B cell (primary cell): ENCODE data around the gene NEK5. TPM values are rescaled to one million over a fixed set of nuclear protein-coding genes. Genes with fewer than 3 reads are reported as not detected.
A peak's percentile ranks its signal among the peaks of the same experiment; 100 is the strongest.

Source experiments
- ATAC-seq: fragments of 200-7000 bp; cut with Tn5 transposase; one replicate; pipeline ENCODE4 v1.10.0; 2021; ENCODE audit warnings: low read depth, mild to moderate bottlenecking, moderate number of reproducible peaks, moderate library complexity
- CTCF ChIA-PET: fragments of 350-600 bp; sonication (Branson Sonifier 250); formaldehyde crosslinking; loops from one replicate; lab custom pipeline; 2021; ENCODE audit warnings: antibody characterized with exemption, inconsistent platforms; lab: Charles Lee
- POLR2A ChIA-PET: fragments of 350-600 bp; sonication (Branson Sonifier 250); formaldehyde crosslinking; loops from one replicate; lab custom pipeline; 2021; ENCODE audit warnings: antibody characterized with exemption; lab: Charles Lee
- DNase-seq: peaks from one replicate; pipeline ENCODE4 v3.0.0; 2013
- H2AFZ ChIP-seq: 2 replicates; pipeline ENCODE4 v1.6.1; 2012; ENCODE audit warnings: mild to moderate bottlenecking, low read depth, low read length; ENCODE audit not compliant: insufficient read depth, poor library complexity, severe bottlenecking
- H3K27ac ChIP-seq, 2 donors: 1 replicate in 1 of 2; 2 replicates in 1 of 2; pipeline ENCODE4 v1.5.1; 2012 to 2013; ENCODE audit warnings: low read length in 2 of 2, mild to moderate bottlenecking in 2 of 2, moderate library complexity in 1 of 2
- H3K27me3 ChIP-seq, 4 experiments: fragments of 200-600 bp in 1 of 4; sonication (generic) in 1 of 4; replicated peaks in 1 of 4; 1 replicate in 2 of 4; 2 replicates in 2 of 4; pipeline versions ENCODE4 v1.6.1 to v1.7.0; 2013 to 2016; ENCODE audit warnings: low read length in 3 of 4, mild to moderate bottlenecking in 2 of 4, mixed read lengths in 1 of 4, moderate library complexity in 1 of 4; ENCODE audit not compliant: insufficient read depth in 4 of 4, control insufficient read depth in 3 of 4; ENCODE audit errors: control extremely low read depth in 1 of 4
- H3K36me3 ChIP-seq, 2 experiments: replicated peaks in 1 of 2; 1 replicate in 1 of 2; 2 replicates in 1 of 2; pipeline versions ENCODE4 v1.6.1 to v1.7.1; 2013; ENCODE audit warnings: low read length in 1 of 2; ENCODE audit not compliant: insufficient read depth in 2 of 2, control insufficient read depth in 1 of 2; ENCODE audit errors: control extremely low read depth in 1 of 2, extremely low read depth in 1 of 2
- H3K4me1 ChIP-seq, 2 donors: fragments of 200-600 bp in 1 of 2; sonication (generic) in 1 of 2; 1 replicate in 1 of 2; 2 replicates in 1 of 2; pipeline versions ENCODE4 v1.5.1 to v1.6.1; 2013 to 2017; ENCODE audit warnings: low read length in 2 of 2; ENCODE audit not compliant: control insufficient read depth in 2 of 2, insufficient read depth in 2 of 2
- H3K4me2 ChIP-seq: replicated peaks from 2 replicates; pipeline ENCODE3; 2012; ENCODE audit warnings: mild to moderate bottlenecking, low read depth, low read length; ENCODE audit not compliant: poor library complexity, severe bottlenecking
- H3K4me3 ChIP-seq, 5 experiments: fragments of 200-600 bp in 1 of 5; sonication (generic) in 1 of 5; 1 replicate in 3 of 5; 2 replicates in 2 of 5; pipeline versions ENCODE4 v1.5.1 to v1.7.0; 2011 to 2016; ENCODE audit warnings: low read length in 4 of 5, mild to moderate bottlenecking in 4 of 5, low read depth in 2 of 5, control low read depth in 1 of 5, moderate library complexity in 1 of 5; ENCODE audit not compliant: insufficient read depth in 1 of 5; ENCODE audit errors: control extremely low read depth in 1 of 5, extremely low read depth in 1 of 5
- H3K79me2 ChIP-seq: fragments of 200-600 bp; sonication (generic); one replicate; pipeline ENCODE4 v1.6.0; 2016; ENCODE audit warnings: low read length; ENCODE audit not compliant: control insufficient read depth, insufficient read depth
- H3K9ac ChIP-seq: fragments of 200-600 bp; sonication (generic); 2 replicates; pipeline ENCODE4 v1.6.1; 2017; ENCODE audit warnings: mild to moderate bottlenecking, low read length, moderate library complexity
- H3K9me3 ChIP-seq, 3 donors: one replicate each; pipeline versions ENCODE4 v1.6.1 to v1.7.1; 2013; ENCODE audit warnings: low read length in 2 of 3; ENCODE audit not compliant: control insufficient read depth in 2 of 3, insufficient read depth in 1 of 3; ENCODE audit errors: control extremely low read depth in 1 of 3
- H4K20me1 ChIP-seq: 2 replicates; pipeline ENCODE4 v1.6.0; 2012; ENCODE audit warnings: mild to moderate bottlenecking, low read length; ENCODE audit not compliant: insufficient read depth, control insufficient read depth, poor library complexity, severe bottlenecking
- H3K27ac Mint-ChIP-seq: one replicate; pipeline ENCODE4 v1.8.0; 2021; ENCODE audit warnings: mixed read lengths
- H3K27me3 Mint-ChIP-seq: one replicate; pipeline ENCODE4 v1.8.0; 2021; ENCODE audit warnings: mixed read lengths
- H3K4me1 Mint-ChIP-seq: one replicate; pipeline ENCODE4 v1.8.0; 2021; ENCODE audit warnings: mixed read lengths
- H3K4me3 Mint-ChIP-seq: one replicate; pipeline ENCODE4 v1.8.0; 2021; ENCODE audit warnings: mixed read lengths
- H3K9me3 Mint-ChIP-seq: one replicate; pipeline ENCODE4 v1.8.0; 2022; ENCODE audit warnings: mixed read lengths; ENCODE audit not compliant: insufficient read depth
- EZH2 ChIP-seq: IDR thresholded peaks from 2 replicates; pipeline ENCODE4 v1.6.1; 2012; ENCODE audit warnings: borderline replicate concordance, low read depth, mild to moderate bottlenecking, moderate library complexity, low read length; ENCODE audit not compliant: insufficient read depth, poor library complexity, severe bottlenecking
- WGBS: methylation state at CpG from one replicate; pipeline ENCODE4 v1.1.5; 2013; ENCODE audit warnings: missing lambda C conversion rate; ENCODE audit not compliant: insufficient coverage; 5-methylcytosine and 5-hydroxymethylcytosine counted together
- intact Hi-C: fragments of 100-400 bp; cut with micrococcal nuclease; formaldehyde crosslinking; loops from one replicate; pipeline ENCODE4 v1.10.0; 2022
- polyA plus RNA-seq: library from polyadenylated mRNA; depleted of rRNA; stranded (reverse); fragments of >200 nt; gene quantifications from 2 replicates; pipeline ENCODE4 v1.2.3, GENCODE V29; 2012
- total RNA-seq, 2 donors: library from RNA; stranded (reverse); fragments of 120-200 nt in 1 of 2; gene quantifications; 1 replicate in 1 of 2; 2 replicates in 1 of 2; pipeline versions ENCODE4 v1.2.3 to v1.2.4, GENCODE V29; 2013 to 2022
- TF ChIP-seq, protein P1 (sequence below): fragments of 200-600 bp; IDR thresholded peaks from one replicate; pipeline ENCODE4 v1.8.0; 2022; ENCODE audit warnings: antibody characterized with exemption, mild to moderate bottlenecking

NEK5 gene
- total and polyA plus RNA-seq, 2 donors (not counting 1 experiment from before 2014, with no cell fraction given), result not detected

DNA sequence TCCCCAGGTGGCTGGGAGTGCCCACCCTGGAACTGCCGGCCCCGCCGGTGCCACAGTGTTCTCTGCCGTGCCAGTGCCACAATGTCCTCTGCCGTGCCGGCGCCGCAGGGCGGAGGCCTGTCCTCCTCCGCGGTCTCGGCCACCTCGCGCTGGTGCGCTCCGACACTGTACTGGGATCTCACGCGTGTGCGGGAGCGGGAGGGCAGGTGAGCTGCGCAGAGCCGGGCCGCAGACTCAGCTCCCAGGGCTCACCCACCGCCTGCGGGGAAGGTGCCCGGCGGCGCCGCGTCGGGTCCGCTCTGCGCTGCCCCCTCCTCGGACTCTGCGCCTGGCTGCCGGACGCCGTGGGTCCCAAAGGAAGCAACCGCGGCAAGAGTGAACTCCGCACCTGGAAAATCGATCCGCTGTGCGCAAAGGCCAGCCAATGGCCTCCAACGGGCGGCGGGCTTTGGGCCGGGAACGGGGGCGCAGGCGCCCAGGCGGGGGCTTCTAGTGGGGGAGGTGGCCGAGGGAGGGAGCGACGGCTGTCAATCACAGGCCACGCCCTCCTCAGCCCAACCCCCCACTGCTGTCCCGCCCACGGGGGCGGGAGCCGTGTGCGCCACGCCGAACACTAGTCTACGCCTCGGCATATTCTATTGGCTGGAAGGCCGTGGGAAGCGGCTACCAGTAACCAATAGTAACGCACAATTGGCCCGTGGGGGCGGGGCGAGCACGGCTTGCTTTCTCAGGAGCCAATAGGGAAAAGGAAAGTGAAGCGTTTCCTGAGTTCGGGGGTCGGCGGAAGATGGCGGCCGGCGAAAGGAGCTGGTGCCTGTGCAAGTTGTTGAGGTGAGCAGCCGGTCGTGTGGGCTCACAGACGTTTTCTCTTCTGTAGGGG lies 117.0 kb downstream of the NEK5 start, which contains the start of gene ALG11:
TSS of gene ALG11 (plus strand) at position 767 of the 880 bp plus-strand sequence. CDS start at position 788, 21 bp downstream.
- under 1% methylated on average over 79 of the region's 82 CpGs for WGBS
- peaks cover 19% of the 10 kb centered on the region for H3K4me1 Mint-ChIP-seq
- Histone ChIP-seq H3K36me3 (no peaks in the 10 kb centered on the region), H4K20me1 (no peaks in the 10 kb centered on the region), H3K27me3 (peaks cover 0 to 22% (median 13%) of the 10 kb centered on the region in 4 experiments), H2AFZ (peak within 1 kb of the TSS; percentile 96), H3K4me3 (peak within 1 kb of the TSS; percentile 95 to 100 (median 96)), H3K9ac (peak within 1 kb of the TSS; percentile 87), H3K79me2 (peaks cover 47% of the 10 kb centered on the region), H3K27ac (peak within 1 kb of the TSS; percentile 13 to 77), H3K9me3 (no peaks in the 10 kb centered on the region), H3K4me1 (peaks cover 12 to 20% of the 10 kb centered on the region in 2 donors), H3K4me2 (peak within 1 kb of the TSS; percentile 87)
- CTCF ChIA-PET, result interaction anchor here (0.9 to 2.3 kb wide), 4 partner anchors 8 to 196 kb away, joined by 4 to 9 read pairs (median 6); no protein-coding TSS in a partner anchor
- no peak for TF ChIP-seq EZH2
- TF ChIP-seq, protein P1, sequence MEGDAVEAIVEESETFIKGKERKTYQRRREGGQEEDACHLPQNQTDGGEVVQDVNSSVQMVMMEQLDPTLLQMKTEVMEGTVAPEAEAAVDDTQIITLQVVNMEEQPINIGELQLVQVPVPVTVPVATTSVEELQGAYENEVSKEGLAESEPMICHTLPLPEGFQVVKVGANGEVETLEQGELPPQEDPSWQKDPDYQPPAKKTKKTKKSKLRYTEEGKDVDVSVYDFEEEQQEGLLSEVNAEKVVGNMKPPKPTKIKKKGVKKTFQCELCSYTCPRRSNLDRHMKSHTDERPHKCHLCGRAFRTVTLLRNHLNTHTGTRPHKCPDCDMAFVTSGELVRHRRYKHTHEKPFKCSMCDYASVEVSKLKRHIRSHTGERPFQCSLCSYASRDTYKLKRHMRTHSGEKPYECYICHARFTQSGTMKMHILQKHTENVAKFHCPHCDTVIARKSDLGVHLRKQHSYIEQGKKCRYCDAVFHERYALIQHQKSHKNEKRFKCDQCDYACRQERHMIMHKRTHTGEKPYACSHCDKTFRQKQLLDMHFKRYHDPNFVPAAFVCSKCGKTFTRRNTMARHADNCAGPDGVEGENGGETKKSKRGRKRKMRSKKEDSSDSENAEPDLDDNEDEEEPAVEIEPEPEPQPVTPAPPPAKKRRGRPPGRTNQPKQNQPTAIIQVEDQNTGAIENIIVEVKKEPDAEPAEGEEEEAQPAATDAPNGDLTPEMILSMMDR, result no peak
- peak; percentile 99 for ATAC-seq
- H3K27me3 Mint-ChIP-seq, result peaks cover 24% of the 10 kb centered on the region
- POLR2A ChIA-PET, result interaction anchor here (0.7 to 0.8 kb wide), 2 partner anchors 183 to 559 kb away, joined by 3 read pairs; partner anchors contain the start of gene INTS6
- H3K9me3 Mint-ChIP-seq, result no peaks in the 10 kb centered on the region
- intact Hi-C loops, result loop anchor here (1.0 to 2.0 kb wide), 7 partner anchors 11 to 641 kb away; partner anchors contain the start of genes CKAP2, DHRS12, NEK3 and SUGT1
- H3K27ac Mint-ChIP-seq, result peak within 1 kb of the TSS; percentile 90
- peak; percentile 99 for DNase-seq
- peak within 1 kb of the TSS; percentile 99 for H3K4me3 Mint-ChIP-seq
